ENCODE results near the gene NPHP4.

GRCh38 chr1:6039031-6039430, 46.8 kb upstream of the NPHP4 start:
- no peak for TF ChIP-seq TCF4 (CRISPR knock-in tag; IDR thresholded peaks at IDR 0.05; ENCODE audit: borderline replicate concordance)
- no peak for TF ChIP-seq ISL1 (CRISPR knock-in tag; IDR thresholded peaks at IDR 0.05)
